GM11168 (cell line): ENCODE results near the gene OR2S2.

Experiments
- in situ Hi-C: fragments of 300-500 bp; cut with MboI; formaldehyde crosslinking; loops from one replicate; pipeline ENCODE4 v1.12.0; 2022; ENCODE audit warnings: low sequenced_read_pairs; ENCODE audit not compliant: unreplicated experiment

The OR2S2 gene

DNA sequence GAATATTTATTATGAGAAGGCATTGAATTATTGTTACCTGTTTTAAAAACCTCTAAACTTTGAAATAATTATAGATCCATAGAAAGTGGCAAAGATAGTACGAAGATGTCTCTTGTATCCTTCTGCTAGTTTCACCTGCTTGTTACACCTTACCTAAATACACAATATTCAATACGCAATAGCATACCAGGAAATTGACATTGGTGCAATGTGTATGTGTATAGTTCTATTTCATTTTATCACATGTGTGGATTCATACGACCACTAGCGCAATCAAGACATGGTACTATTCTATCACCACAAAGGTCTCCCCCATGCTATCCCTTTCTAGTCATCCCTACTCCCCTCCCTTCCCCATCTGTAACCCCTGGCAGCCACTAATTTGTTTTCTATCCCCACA, 8.5 kb upstream of the OR2S2 start:
- in situ Hi-C loops: no loop called here

DNA sequence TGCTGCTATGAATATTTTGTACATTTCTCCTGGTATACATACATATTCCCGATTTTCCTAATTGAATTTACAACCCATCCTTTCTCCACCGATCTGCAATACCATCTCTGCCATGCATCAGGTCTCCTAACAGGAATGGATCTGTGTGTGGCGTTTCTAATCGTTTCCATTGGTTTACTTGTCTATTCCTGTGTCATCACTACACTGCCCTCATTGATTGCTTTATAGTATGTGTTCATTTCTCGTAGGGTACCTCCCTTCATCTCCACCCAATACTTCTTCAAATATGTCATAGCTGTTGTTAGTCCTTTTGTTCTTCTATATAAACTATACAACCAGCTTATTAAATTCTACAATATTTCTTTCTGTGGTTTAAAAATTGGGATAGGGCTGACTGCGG, 7.1 kb upstream of the OR2S2 start:
- in situ Hi-C loops: no loop called here

GRCh38 chr9:35962126-35962906, 4.4 kb upstream of the OR2S2 start:
- in situ Hi-C loops: no loop called here

- in situ Hi-C loops: no loop called here
Measured at GRCh38 chr9:35960039-35960655, 2.2 kb upstream of the OR2S2 start.

DNA sequence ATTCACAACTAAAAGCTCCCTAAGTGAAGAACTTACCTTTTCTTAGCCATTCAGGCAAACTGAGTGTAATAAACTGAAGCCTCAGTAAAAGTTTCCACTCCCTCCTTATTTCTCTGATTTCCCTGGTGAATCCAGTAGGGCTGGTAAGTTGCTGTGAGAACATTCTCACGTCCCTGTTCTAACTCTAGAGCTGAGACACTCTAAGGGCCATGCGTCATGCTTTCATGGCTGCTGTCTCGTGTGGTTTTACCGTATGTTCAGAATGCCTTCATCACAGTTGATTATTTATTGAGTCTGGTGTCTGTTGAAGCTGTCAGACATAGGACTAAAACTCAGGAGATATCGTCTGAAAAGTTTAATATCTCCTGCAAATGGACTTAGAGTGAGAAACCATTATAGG, 1.3 kb downstream of the OR2S2 start:
- in situ Hi-C loops: loop anchor here (5.0 kb wide), 1 partner anchor 66 kb away; no protein-coding TSS in a partner anchor

DNA sequence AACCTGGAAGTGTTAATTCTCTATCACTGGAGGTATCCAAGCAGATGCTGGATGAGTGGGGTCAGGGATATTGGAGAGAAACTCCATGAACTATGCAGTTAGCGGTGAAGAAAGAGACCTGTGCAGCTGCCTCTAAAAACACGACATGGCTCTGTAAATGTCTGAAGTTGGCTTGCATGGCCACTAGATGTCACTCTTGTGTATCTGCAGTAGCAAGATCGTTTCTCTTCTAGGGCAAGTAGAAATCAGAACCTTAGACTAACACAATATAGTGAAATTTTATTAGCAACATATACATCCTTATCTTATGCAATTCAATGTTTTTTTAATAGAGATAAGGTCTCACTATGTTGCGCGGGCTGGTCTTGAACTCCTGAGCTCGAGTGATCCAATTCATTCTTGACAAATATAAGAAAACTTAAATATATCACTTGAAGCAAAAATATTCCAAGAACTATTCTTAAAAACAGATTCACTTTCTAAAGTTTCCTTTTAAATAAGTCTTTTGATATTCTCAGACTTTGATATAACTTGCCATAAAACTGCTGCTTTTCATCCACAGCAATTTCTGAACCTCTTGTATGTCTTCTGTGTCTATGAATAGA, 2.9 kb downstream of the OR2S2 start:
- in situ Hi-C loops: loop anchor here (5.0 kb wide), 2 partner anchors 53 to 67 kb away; no protein-coding TSS in a partner anchor

DNA sequence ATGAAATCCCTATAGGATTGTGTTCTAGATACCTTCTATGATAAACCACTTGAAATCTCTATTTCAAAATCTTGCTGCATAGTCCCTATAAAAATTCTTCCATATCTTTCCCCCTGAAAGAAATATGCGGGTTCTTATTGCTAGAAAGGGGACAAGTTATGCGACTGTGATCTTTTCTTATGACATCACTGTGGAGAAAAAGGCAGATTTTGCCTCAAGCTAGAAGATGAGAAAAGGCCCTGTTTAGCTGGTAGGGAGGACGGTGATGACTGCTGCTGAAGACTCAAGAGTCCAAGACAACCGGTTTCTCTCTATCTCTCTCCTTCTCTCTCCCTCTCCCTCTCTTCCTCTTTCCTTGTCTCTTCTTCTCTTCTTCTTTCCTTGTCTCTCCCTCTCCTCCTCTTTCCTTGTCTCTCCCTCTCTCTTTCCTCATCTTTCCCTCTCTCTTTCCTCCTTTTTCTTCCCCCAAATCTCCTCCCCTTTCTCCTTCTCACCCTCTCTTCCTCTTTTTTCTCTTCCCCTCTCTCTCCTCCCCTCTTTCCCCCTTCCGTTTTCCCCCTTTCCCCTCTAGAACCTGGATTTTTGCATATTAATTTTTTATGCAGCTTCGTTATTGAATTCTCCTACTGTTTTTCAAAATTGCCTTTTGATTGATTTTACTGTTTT, 5.3 kb downstream of the OR2S2 start:
- in situ Hi-C loops: loop anchor here (5.0 kb wide), 1 partner anchor 50 kb away; no protein-coding TSS in a partner anchor

GRCh38 chr9:35951736-35952135, 6.2 kb downstream of the OR2S2 start:
- in situ Hi-C loops: loop anchor here (5.0 kb wide), 1 partner anchor 49 kb away; no protein-coding TSS in a partner anchor

DNA sequence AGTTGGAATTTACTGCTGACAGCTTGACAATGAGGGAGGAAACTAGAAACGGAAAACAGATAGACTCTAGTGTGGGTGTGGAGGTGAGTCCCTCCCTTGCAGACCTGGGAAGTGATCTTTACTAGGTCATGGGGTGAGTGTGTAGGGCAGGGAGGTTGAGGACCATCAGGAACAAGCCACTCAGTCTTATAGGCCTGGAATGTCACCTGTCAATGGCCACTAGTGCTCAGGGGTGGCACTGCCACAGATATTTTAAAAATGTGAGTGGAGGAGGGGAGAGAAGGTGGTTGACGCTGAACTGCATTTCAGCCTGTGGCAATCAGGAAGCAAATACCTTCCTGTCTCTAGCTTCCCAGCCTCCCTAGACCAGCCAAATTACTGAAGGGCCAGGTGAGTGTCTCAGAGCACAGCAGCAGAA, 9.0 kb downstream of the OR2S2 start:
- in situ Hi-C loops: no loop called here

DNA sequence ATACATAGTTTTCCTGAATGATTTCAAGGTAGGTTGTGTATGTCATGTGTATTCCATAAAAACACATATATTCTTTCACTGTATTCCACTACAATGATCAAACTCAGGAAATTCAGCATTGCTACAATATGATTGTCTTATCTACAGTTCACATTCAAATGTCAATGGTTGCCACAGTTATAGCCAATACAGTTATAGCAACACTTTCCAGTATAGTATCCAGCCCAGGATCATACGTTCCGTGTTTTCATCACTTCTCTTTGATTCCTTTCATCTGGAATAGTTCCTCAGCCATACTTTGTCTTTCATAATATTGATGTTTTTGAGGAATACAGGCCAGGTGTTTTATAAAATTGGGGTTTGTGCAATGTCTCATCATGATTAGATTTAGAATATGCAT, 9.5 kb downstream of the OR2S2 start:
- in situ Hi-C loops: no loop called here

GRCh38 chr9:35945341-35946018, 12.5 kb downstream of the OR2S2 start:
- in situ Hi-C loops: no loop called here

- in situ Hi-C loops: no loop called here
Measured at GRCh38 chr9:35944841-35945240, 13.1 kb downstream of the OR2S2 start.

- in situ Hi-C loops: no loop called here
Measured at GRCh38 chr9:35944173-35944572, 13.8 kb downstream of the OR2S2 start.

- in situ Hi-C loops: no loop called here
Measured at GRCh38 chr9:35942286-35942685, 15.7 kb downstream of the OR2S2 start.

DNA sequence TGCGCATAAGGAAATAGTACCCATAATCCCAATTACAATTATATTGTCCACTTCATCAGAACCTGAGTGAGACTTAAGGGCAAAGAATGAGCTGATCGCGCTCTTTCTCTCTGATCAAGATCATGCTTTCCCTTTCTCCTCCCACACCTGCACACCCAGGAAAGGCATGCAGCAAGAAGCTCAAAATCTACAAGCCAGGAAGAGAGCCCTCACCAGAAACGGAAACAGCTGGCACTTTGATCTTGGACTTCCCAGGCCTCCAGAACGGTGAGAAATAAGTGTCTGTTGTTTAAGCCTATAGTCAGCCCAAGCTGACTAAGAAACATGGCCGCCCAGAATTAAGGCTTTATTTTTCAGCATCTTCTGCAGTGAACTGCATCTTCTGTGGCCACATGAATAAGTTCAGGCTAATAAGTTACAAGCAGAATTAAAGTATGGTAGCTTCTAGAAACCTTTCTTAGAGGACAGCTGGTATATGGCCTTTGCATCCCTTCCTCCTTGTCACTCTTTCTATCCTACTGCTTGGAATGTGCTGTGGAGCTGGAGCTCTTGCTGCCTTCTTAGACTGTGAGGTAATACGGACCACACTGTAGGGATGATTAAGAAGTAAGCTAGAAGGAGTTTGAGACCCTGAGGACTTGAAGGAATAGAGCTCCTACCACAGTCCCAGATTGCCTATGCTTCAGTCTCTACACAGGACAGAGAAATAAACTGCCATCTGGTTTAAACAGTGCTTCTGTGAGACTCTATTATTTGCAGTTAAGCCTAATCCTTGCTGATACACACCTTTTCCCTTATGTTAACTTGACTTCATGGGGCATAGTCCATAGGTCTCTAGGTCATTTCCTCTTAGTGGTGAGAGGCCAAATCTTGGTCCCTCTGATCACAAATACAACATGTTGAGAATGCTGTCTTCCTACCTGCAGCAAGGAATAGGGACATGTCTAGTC, 17.2 kb downstream of the OR2S2 start:
- in situ Hi-C loops: no loop called here

- in situ Hi-C loops: no loop called here
Measured at GRCh38 chr9:35939679-35940250, 18.2 kb downstream of the OR2S2 start.

GRCh38 chr9:35938474-35939356, 19.2 kb downstream of the OR2S2 start:
- in situ Hi-C loops: no loop called here

DNA sequence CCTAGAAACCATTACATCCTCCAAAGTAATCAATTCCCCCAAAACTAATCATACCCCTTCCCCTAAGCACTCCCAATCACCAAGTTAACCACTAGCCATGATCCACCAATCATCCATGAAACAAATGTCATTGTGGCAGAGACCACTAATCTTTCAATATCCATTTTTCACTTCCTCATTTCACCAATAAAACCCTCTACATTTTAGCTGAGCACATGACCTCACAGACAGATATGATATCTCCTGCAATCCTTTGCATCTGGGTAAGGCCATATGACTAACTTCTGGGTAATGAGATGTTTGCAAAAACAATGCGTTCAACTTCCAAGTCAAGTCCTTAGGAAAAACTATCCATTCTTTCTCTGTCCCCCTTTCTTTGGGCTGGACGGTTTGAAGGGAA, 20.7 kb downstream of the OR2S2 start:
- in situ Hi-C loops: no loop called here
